Panc1 (cell line): ENCODE measurements around the gene CDX1. TPM values are rescaled to one million over a fixed set of nuclear protein-coding genes. Genes with fewer than 3 reads are reported as not detected.

Experiments used
- ATAC-seq: fragments of 200-7000 bp; cut with Tn5 transposase; 2 replicates; pipeline ENCODE4 v1.9.1; 2020; ENCODE audit warnings: mild to moderate bottlenecking, moderate library complexity
- BruUV-seq: library from RNA; stranded (reverse); fragments of 400-500 nt; replicated peaks from 2 replicates; lab custom pipeline; 2021; lab: Mats Ljungman, UMichigan
- CTCF ChIA-PET: fragments of 300-600 bp; sonication (Branson Sonifier 250); formaldehyde crosslinking; loops from one replicate; lab custom pipeline; 2022; ENCODE audit warnings: antibody characterized with exemption; lab: Charles Lee
- POLR2A ChIA-PET: fragments of 300-600 bp; sonication (Branson Sonifier 250); formaldehyde crosslinking; loops from one replicate; lab custom pipeline; 2022; ENCODE audit warnings: antibody characterized with exemption; lab: Charles Lee
- DNase-seq: peaks from one replicate; pipeline ENCODE4 v3.0.0-alpha.2; 2010; ENCODE audit warnings: low read depth, low spot score
- H3K27ac ChIP-seq: 2 replicates; pipeline ENCODE4 v1.5.1; 2011; ENCODE audit warnings: mild to moderate bottlenecking, low read length, inconsistent platforms
- H3K27me3 ChIP-seq: fragments of 200-500 bp; sonication (Bioruptor generic); 2 replicates; pipeline ENCODE4 v1.6.0; 2014; ENCODE audit warnings: low read length, inconsistent platforms; ENCODE audit not compliant: control insufficient read depth, insufficient read depth
- H3K36me3 ChIP-seq: fragments of 200-500 bp; sonication (Bioruptor generic); 2 replicates; pipeline ENCODE4 v1.5.1; 2014; ENCODE audit warnings: inconsistent platforms, mild to moderate bottlenecking, low read length, moderate library complexity; ENCODE audit not compliant: control insufficient read depth, insufficient read depth
- H3K4me1 ChIP-seq: 2 replicates; pipeline ENCODE4 v1.5.1; 2011; ENCODE audit warnings: inconsistent platforms, mild to moderate bottlenecking, low read length, moderate library complexity; ENCODE audit not compliant: control insufficient read depth, insufficient read depth
- H3K4me3 ChIP-seq, 2 experiments: 2 replicates each; pipeline ENCODE4 v1.5.1; 2011 to 2012; ENCODE audit warnings: low read depth in 2 of 2, low read length in 2 of 2, mild to moderate bottlenecking in 2 of 2, inconsistent platforms in 1 of 2, moderate library complexity in 1 of 2
- H3K9me3 ChIP-seq: fragments of 200-500 bp; sonication (Bioruptor generic); 2 replicates; pipeline ENCODE4 v1.5.1; 2014; ENCODE audit warnings: low read depth, mild to moderate bottlenecking, inconsistent platforms, low read length, moderate library complexity; ENCODE audit not compliant: control insufficient read depth, insufficient read depth
- CTCF ChIP-seq: fragments of 450-650 bp; IDR thresholded peaks from 2 replicates; pipeline ENCODE4 v1.5.1; 2017; ENCODE audit warnings: mild to moderate bottlenecking
- POLR2AphosphoS5 ChIP-seq: IDR thresholded peaks from 2 replicates; pipeline ENCODE4 v1.6.1; 2012; ENCODE audit warnings: mild to moderate bottlenecking, low read depth, low read length, moderate library complexity
- REST ChIP-seq, 2 experiments: IDR thresholded peaks; 2 replicates each; pipeline ENCODE4 v1.6.1; 2011 to 2012; ENCODE audit warnings: low read depth in 2 of 2, control low read depth in 1 of 2, low read length in 1 of 2, mild to moderate bottlenecking in 1 of 2, moderate library complexity in 1 of 2; ENCODE audit not compliant: insufficient read depth in 1 of 2
- SIN3A ChIP-seq: IDR thresholded peaks from 2 replicates; pipeline ENCODE4 v1.6.1; 2012; ENCODE audit warnings: low read depth, mild to moderate bottlenecking, low read length, moderate library complexity, borderline replicate concordance; ENCODE audit not compliant: insufficient read depth
- TCF7L2 ChIP-seq: IDR thresholded peaks from 2 replicates; pipeline ENCODE4 v1.6.1; 2011; ENCODE audit warnings: mild to moderate bottlenecking, low read depth, low read length, inconsistent platforms
- in situ Hi-C: cut with HindIII; loops from 2 replicates; pipeline ENCODE4 v1.10.0; 2016; ENCODE audit warnings: low sequenced_read_pairs, low pct_unique_long_range_greater_than_20kb
- intact Hi-C: fragments of 100-400 bp; cut with micrococcal nuclease; formaldehyde crosslinking; loops from one replicate; pipeline ENCODE4 v1.10.0; 2022; ENCODE audit not compliant: unreplicated experiment
- total RNA-seq: library from RNA; stranded (reverse); gene quantifications from one replicate; pipeline ENCODE4 v1.2.1, GENCODE V29; 2021; ENCODE audit not compliant: unreplicated experiment

Gene CDX1
- total RNA-seq, 1 experiment from 2014 or later, result not detected

GRCh38 chr5:150189326-150189725 lies 22.7 kb downstream of the CDX1 start:
- Histone ChIP-seq H3K4me1 (no peaks in the 10 kb centered on the region), H3K27me3 (peaks cover 9% of the 10 kb centered on the region), H3K9me3 (no peaks in the 10 kb centered on the region), H3K36me3 (no peaks in the 10 kb centered on the region), H3K27ac (no peak overlapping the region), H3K4me3 (no peak overlapping the region)
- no peak for ATAC-seq
- intact Hi-C loops, result no loop called here
- POLR2A ChIA-PET, result no interaction called here
- in situ Hi-C loops, result no loop called here
- no peak for DNase-seq
- BruUV-seq, result no TSS peak
- CTCF ChIA-PET, result no interaction called here
- TF ChIP-seq REST (IDR thresholded peaks at IDR 0.05; ENCODE audit: insufficient read depth in 1 of 2, low read depth in 2 of 2, low read length in 1 of 2), result no peak
- no peak for TF ChIP-seq TCF7L2
- TF ChIP-seq SIN3A, result no peak
- TF ChIP-seq POLR2AphosphoS5, result no peak
- TF ChIP-seq CTCF, result no peak

- H3K27ac ChIP-seq, result no peak within 1 kb of the TSS
- no peaks in the 10 kb centered on the region for H3K4me1 ChIP-seq
- no peaks in the 10 kb centered on the region for H3K9me3 ChIP-seq
- CTCF ChIA-PET, result no interaction called here
- POLR2A ChIA-PET, result no interaction called here
- no peaks in the 10 kb centered on the region for H3K36me3 ChIP-seq
- ATAC-seq (no peak), DNase-seq (no peak)
- no TSS peak for BruUV-seq
- TF ChIP-seq TCF7L2 (no peak), CTCF (no peak), REST (IDR thresholded peaks at IDR 0.05; ENCODE audit: insufficient read depth in 1 of 2, low read depth in 2 of 2, low read length in 1 of 2) (no peak), POLR2AphosphoS5 (no peak), SIN3A (no peak)
- in situ Hi-C loops, result no loop called here
- H3K4me3 ChIP-seq, result no peak within 1 kb of the TSS
- intact Hi-C loops, result no loop called here
- H3K27me3 ChIP-seq, result peaks cover 9% of the 10 kb centered on the region
These were observed 23.3 kb downstream of the CDX1 start, which contains the start of gene SLC6A7 for GRCh38 chr5:150189728-150190502. Gene SLC6A7, plus strand, starts transcription at chr5:150190062. Its CDS starts 266 bp downstream, at chr5:150190328.
